Tibial nerve (tissue), 4 donors: Measurements from ENCODE around the gene METAP1D. TPM values are rescaled to one million over a fixed set of nuclear protein-coding genes. Genes with fewer than 3 reads are reported as not detected.

ENCODE experiments used
- DNase-seq, 2 donors: peaks; one replicate each; pipeline ENCODE4 v3.0.0-alpha.2; 2019; ENCODE audit warnings: low spot score in 2 of 2
- H3K27ac ChIP-seq, 4 donors: fragments of 200-600 bp; sonication (generic) in 3 of 4; one replicate each; pipeline ENCODE4 v1.5.1; 2017 to 2019; ENCODE audit warnings: mild to moderate bottlenecking in 1 of 4
- H3K27me3 ChIP-seq, 2 donors: fragments of 200-600 bp; sonication (generic) in 1 of 2; one replicate each; pipeline versions ENCODE4 v1.5.1 to v1.6.0; 2017 to 2019
- H3K36me3 ChIP-seq, 3 donors: fragments of 200-600 bp; sonication (generic); one replicate each; pipeline ENCODE4 v1.5.1; 2018 to 2019
- H3K4me1 ChIP-seq, 4 donors: fragments of 200-600 bp; sonication (generic) in 3 of 4; one replicate each; pipeline ENCODE4 v1.5.1; 2017 to 2019
- H3K4me3 ChIP-seq, 4 donors: fragments of 200-600 bp; sonication (generic) in 3 of 4; one replicate each; pipeline ENCODE4 v1.5.1; 2017 to 2019; ENCODE audit warnings: mild to moderate bottlenecking in 1 of 4, moderate library complexity in 1 of 4
- H3K9me3 ChIP-seq, 4 donors: fragments of 200-600 bp; sonication (generic) in 3 of 4; one replicate each; pipeline ENCODE4 v1.5.1; 2017 to 2019
- EP300 ChIP-seq, 2 donors: sonication (generic); formaldehyde crosslinking; IDR thresholded peaks; one replicate each; pipeline ENCODE4 v1.6.1; 2017; ENCODE audit warnings: antibody characterized with exemption in 2 of 2, mild to moderate bottlenecking in 1 of 2
- POLR2A ChIP-seq, 2 donors: fragments of 450-650 bp; IDR thresholded peaks; one replicate each; pipeline ENCODE4 v1.6.1; 2017; ENCODE audit warnings: antibody characterized with exemption in 2 of 2, mild to moderate bottlenecking in 2 of 2, moderate library complexity in 2 of 2
- WGBS, 2 donors: methylation state at CpG; one replicate each; pipeline ENCODE4 v1.1.5; 2018; 5-methylcytosine and 5-hydroxymethylcytosine counted together
- total RNA-seq, 4 donors: library from RNA; depleted of rRNA; stranded (reverse); fragments of >200 nt; gene quantifications; one replicate each; pipeline ENCODE4 v1.1.0, GENCODE V29; 2016
- TF ChIP-seq, protein P1 (sequence below), 5 experiments: fragments of 200-600 bp in 3 of 5; fragments of 450-650 bp in 2 of 5; sonication (generic) in 3 of 5; IDR thresholded peaks; one replicate each; pipeline ENCODE4 v1.5.1; 2016 to 2019; ENCODE audit warnings: antibody characterized with exemption in 5 of 5, mild to moderate bottlenecking in 3 of 5, moderate library complexity in 2 of 5

The METAP1D gene
- total RNA-seq, 4 donors from 2014 or later, result 9.4 to 28.4 (median 14.7) TPM

DNA sequence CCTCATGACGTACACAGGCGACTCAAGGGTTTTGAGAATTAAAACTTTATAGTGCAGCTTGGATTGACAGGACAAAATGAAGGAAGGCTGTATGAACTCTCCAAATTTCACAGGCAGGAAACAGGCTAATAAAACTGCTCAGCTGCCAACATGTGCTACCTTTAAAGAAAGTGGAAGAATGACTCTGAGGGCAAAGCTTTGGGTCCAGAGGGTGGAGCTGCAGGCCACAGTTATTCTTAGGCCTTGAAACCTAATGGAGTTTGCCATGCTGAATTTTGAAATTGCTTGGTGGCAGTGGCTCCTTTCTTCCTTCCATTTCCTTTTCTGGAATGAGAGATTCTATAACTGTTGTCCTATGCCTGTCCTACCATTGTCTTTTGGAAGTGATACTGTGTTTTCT, 42.7 kb upstream of the METAP1D start:
- no peak overlapping the region for H3K27ac ChIP-seq
- no peak for DNase-seq
- H3K9me3 ChIP-seq, result no peaks in the 10 kb centered on the region
- H3K4me1 ChIP-seq, result peaks cover 0 to 18% (median 2%) of the 10 kb centered on the region in 4 donors
- H3K4me3 ChIP-seq, result no peak overlapping the region
- H3K27me3 ChIP-seq, result no peaks in the 10 kb centered on the region
- 89 to 96% methylated on average over 2 of the region's 2 CpGs for whole genome bisulfite sequencing, 2 donors
- TF ChIP-seq, protein P1, sequence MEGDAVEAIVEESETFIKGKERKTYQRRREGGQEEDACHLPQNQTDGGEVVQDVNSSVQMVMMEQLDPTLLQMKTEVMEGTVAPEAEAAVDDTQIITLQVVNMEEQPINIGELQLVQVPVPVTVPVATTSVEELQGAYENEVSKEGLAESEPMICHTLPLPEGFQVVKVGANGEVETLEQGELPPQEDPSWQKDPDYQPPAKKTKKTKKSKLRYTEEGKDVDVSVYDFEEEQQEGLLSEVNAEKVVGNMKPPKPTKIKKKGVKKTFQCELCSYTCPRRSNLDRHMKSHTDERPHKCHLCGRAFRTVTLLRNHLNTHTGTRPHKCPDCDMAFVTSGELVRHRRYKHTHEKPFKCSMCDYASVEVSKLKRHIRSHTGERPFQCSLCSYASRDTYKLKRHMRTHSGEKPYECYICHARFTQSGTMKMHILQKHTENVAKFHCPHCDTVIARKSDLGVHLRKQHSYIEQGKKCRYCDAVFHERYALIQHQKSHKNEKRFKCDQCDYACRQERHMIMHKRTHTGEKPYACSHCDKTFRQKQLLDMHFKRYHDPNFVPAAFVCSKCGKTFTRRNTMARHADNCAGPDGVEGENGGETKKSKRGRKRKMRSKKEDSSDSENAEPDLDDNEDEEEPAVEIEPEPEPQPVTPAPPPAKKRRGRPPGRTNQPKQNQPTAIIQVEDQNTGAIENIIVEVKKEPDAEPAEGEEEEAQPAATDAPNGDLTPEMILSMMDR (IDR thresholded peaks at IDR 0.05), result no peak
- TF ChIP-seq POLR2A (IDR thresholded peaks at IDR 0.05) (no peak), EP300 (IDR thresholded peaks at IDR 0.05) (no peak)
- peaks cover 0 to 23% (median 0%) of the 10 kb centered on the region in 3 donors for H3K36me3 ChIP-seq

DNA sequence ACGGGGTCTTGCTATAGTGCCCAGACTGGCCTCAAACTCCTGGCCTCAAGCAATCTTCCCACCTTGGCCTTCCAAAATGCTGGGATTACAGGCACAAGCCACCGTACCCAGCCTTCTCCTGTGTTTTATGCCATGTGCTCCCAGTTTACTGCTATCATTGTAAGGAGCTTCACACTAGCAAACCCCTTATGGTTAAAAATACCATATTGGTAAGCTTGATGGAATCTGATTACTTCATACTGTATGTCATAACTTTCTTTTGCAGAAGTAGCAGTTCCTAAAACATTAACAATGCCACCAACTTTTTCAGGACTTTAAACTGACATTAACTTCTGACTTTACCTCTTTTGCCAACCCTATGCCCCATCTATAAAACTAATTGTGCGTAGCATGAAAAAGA, 41.3 kb upstream of the METAP1D start:
- DNase-seq, result no peak
- Histone ChIP-seq H3K36me3 (peaks cover 0 to 17% (median 0%) of the 10 kb centered on the region in 3 donors), H3K4me3 (no peak overlapping the region), H3K4me1 (peaks cover 0 to 18% (median 2%) of the 10 kb centered on the region in 4 donors), H3K27me3 (no peaks in the 10 kb centered on the region), H3K27ac (no peak overlapping the region), H3K9me3 (no peaks in the 10 kb centered on the region)
- 75 to 84% methylated on average over 3 of the region's 3 CpGs for WGBS, 2 donors
- no peak for TF ChIP-seq EP300 (IDR thresholded peaks at IDR 0.05)
- TF ChIP-seq POLR2A (IDR thresholded peaks at IDR 0.05), result no peak
- TF ChIP-seq, protein P1 (IDR thresholded peaks at IDR 0.05), result no peak

DNA sequence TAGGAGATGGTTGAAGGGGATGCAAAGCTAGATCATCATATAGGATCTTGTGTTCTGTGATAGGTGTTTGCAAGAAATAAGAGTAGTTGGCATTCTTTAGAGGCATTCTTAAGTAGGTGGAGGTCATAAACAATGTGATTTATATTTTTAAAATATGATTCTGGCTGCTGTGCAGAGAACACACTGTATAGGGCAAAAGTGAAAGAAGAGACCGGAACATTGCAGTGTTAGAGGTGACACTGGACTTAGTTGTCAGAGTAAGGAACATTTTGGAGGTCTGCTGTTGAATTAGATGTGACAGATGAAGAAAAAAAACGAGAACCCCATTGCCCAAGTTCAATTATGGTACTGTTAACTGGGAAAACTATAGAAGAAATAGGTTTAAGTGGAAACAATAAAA, 39.8 kb upstream of the METAP1D start:
- H3K9me3 ChIP-seq, result no peaks in the 10 kb centered on the region
- no peak for TF ChIP-seq EP300 (IDR thresholded peaks at IDR 0.05)
- no peak for TF ChIP-seq POLR2A (IDR thresholded peaks at IDR 0.05)
- TF ChIP-seq, protein P1 (IDR thresholded peaks at IDR 0.05), result no peak
- no peak overlapping the region for H3K27ac ChIP-seq
- peaks cover 0 to 12% (median 2%) of the 10 kb centered on the region in 4 donors for H3K4me1 ChIP-seq
- 69 to 87% methylated on average over 2 of the region's 2 CpGs for WGBS, 2 donors
- DNase-seq, result no peak
- no peaks in the 10 kb centered on the region for H3K27me3 ChIP-seq
- H3K4me3 ChIP-seq, result no peak overlapping the region
- H3K36me3 ChIP-seq, result peaks cover 0 to 14% (median 0%) of the 10 kb centered on the region in 3 donors

DNA sequence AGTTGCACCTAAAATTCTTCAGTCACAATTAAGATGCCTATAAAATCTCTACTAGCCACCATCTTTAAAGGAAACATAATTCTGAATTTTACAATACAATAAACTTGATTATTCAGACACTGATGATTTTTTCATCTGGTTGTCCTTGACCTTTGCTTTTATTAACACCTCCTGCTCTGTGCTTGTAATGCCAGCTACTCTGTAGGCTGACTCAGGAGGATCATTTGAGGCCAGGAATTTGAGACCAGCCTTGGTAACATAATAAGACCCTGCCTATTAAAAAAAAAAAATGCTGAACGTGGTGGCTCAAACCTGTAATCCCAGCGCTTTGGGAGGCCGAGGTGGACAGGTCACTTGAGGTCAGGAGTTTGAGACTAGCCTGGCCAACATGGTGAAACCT, 39.2 kb upstream of the METAP1D start:
- TF ChIP-seq EP300 (IDR thresholded peaks at IDR 0.05) (no peak), POLR2A (IDR thresholded peaks at IDR 0.05) (no peak)
- TF ChIP-seq, protein P1 (IDR thresholded peaks at IDR 0.05), result no peak
- Histone ChIP-seq H3K36me3 (peaks cover 0 to 8% (median 0%) of the 10 kb centered on the region in 3 donors), H3K9me3 (no peaks in the 10 kb centered on the region), H3K27ac (no peak overlapping the region), H3K4me3 (no peak overlapping the region), H3K4me1 (peaks cover 0 to 9% (median 2%) of the 10 kb centered on the region in 4 donors), H3K27me3 (no peaks in the 10 kb centered on the region)
- 82 to 83% methylated on average over 3 of the region's 3 CpGs for WGBS, 2 donors
- DNase-seq, result no peak

DNA sequence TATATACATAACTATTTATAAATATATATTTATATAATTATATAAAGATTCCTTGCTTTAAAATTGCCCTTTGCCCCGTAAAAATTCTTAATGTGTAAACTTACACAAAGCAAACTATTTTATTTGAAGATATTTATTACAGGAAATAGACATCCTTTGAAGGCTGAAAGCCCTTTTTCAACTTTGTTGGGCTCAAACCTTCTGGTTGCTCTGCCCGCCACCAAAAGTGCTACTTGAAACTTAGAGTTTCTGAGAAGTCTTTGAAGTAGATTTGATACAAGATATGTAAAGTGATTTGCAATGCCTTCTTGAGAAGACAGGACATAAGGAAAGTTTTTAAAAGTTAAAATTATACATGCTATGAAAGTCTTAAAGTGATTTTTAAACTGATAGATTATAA, 36.6 kb upstream of the METAP1D start:
- Histone ChIP-seq H3K4me1 (peaks cover 0 to 4% (median 2%) of the 10 kb centered on the region in 4 donors), H3K9me3 (no peaks in the 10 kb centered on the region), H3K27me3 (no peaks in the 10 kb centered on the region), H3K4me3 (no peak overlapping the region), H3K27ac (no peak overlapping the region), H3K36me3 (peaks cover 0 to 25% (median 0%) of the 10 kb centered on the region in 3 donors)
- TF ChIP-seq, protein P1 (IDR thresholded peaks at IDR 0.05), result no peak
- TF ChIP-seq EP300 (IDR thresholded peaks at IDR 0.05), result no peak
- TF ChIP-seq POLR2A (IDR thresholded peaks at IDR 0.05), result no peak
- DNase-seq, result no peak
- WGBS, 2 donors, result 88 to 90% methylated on average over 2 of the region's 2 CpGs
